T-helper 2 cell treated with Interferon-gamma antibody and Interleukin-4, amounts not matched to agents 5 μg/mL and 100 μg/mL, for 36 hours (primary cell): ENCODE results near the gene AGAP1.

Experiments
- DNase-seq: peaks from one replicate; pipeline ENCODE4 v3.0.0; 2021; ENCODE audit warnings: low spot score
- H3K27ac Mint-ChIP-seq: one replicate; pipeline ENCODE4 v1.8.0; 2021; ENCODE audit warnings: mild to moderate bottlenecking, mixed read lengths
- H3K27me3 Mint-ChIP-seq: one replicate; pipeline ENCODE4 v1.8.0; 2021; ENCODE audit warnings: low read depth, mixed read lengths
- H3K36me3 Mint-ChIP-seq: one replicate; pipeline ENCODE4 v1.8.0; 2021; ENCODE audit warnings: low read depth, mixed read lengths
- H3K4me1 Mint-ChIP-seq: one replicate; pipeline ENCODE4 v1.8.0; 2021; ENCODE audit warnings: low read depth, mixed read lengths
- H3K4me3 Mint-ChIP-seq: one replicate; pipeline ENCODE4 v1.8.0; 2022; ENCODE audit warnings: mild to moderate bottlenecking, moderate library complexity, mixed read lengths
- H3K9me3 Mint-ChIP-seq: one replicate; pipeline ENCODE4 v1.8.0; 2021; ENCODE audit warnings: mixed read lengths

Gene AGAP1

DNA sequence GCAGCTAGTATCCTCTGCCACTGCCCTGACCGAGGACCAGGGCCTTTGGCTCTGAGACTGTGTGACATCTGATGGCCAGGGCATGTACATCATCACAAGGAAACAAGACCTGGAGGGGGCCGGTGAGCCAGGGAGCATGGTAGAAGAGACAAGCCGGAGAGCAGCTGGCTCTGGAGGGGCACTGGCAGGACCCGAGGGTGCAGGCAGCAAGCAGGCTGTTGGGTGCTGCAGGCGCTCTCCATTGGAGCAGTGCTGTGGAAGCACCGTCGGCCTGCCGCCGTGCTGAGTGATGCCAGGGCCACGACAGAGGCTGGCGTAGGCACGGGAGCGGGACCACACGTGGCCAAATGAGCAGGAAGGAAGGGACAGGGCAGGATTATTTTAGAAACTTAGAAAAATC is 339.1 kb downstream of the AGAP1 start:
- no peaks in the 10 kb centered on the region for H3K9me3 Mint-ChIP-seq
- no peaks in the 10 kb centered on the region for H3K27me3 Mint-ChIP-seq
- H3K27ac Mint-ChIP-seq, result no peak overlapping the region
- H3K36me3 Mint-ChIP-seq, result no peaks in the 10 kb centered on the region
- H3K4me1 Mint-ChIP-seq, result no peaks in the 10 kb centered on the region
- DNase-seq, result no peak
- H3K4me3 Mint-ChIP-seq, result no peak overlapping the region

DNA sequence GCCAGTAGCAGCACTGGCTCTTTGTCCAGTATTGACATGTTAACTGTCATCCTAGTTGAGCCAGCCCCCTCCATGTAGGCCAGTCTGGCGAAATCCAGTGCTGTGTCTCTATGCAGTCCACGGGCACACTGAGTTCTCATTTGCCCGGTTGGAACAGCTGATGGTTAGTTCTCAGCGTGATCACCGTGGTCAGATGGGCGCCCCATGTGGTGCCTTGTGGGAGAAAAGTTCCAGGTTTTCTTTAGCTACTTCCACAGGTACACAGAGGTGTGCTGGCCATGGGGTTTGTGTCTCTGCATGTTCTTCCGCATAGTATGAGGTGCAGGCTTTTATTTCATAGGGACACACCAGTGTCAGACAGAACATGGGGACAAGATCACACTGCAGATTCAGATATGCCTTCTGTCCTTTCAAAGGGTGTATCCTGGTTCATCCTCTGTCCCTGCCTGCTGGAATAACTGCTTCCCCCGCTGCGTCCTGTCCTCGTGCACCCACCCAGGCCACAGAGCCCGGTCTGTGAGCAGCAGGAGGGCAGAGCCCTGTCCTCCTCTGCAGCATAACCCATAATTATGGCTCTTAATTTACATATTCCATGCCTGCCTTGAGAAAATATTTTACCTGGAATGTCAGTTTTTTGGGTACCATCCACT is 340.3 kb downstream of the AGAP1 start:
- no peak overlapping the region for H3K4me3 Mint-ChIP-seq
- DNase-seq, result no peak
- H3K27ac Mint-ChIP-seq, result no peak overlapping the region

DNA sequence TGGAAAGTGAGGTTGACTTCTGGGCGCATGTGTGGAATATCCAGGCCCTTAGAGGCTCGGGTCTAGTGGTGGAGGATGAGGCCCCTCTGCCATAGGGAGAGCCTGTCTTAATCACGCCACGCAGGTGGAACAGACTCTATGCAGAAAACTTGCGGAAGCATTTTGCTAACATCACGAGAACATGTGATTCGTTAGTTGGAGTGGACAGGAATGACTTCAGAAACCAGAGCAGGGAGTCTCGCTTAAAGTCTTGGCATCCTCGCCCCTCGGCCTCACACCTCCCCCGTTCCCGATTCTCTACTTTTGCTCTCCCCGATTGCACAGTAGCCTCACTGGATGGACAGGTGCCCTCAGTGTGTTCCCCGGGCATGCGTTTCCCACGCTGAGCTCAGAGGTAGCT is 340.9 kb downstream of the AGAP1 start:
- Mint-ChIP-seq H3K9me3 (no peaks in the 10 kb centered on the region), H3K4me3 (no peak overlapping the region), H3K27ac (no peak overlapping the region), H3K36me3 (no peaks in the 10 kb centered on the region), H3K27me3 (no peaks in the 10 kb centered on the region), H3K4me1 (no peaks in the 10 kb centered on the region)
- no peak for DNase-seq

More for the DNA sequence above, 340.3 kb downstream of the AGAP1 start:
- Mint-ChIP-seq H3K36me3 (no peaks in the 10 kb centered on the region), H3K4me1 (no peaks in the 10 kb centered on the region), H3K27me3 (no peaks in the 10 kb centered on the region), H3K9me3 (no peaks in the 10 kb centered on the region)

DNA sequence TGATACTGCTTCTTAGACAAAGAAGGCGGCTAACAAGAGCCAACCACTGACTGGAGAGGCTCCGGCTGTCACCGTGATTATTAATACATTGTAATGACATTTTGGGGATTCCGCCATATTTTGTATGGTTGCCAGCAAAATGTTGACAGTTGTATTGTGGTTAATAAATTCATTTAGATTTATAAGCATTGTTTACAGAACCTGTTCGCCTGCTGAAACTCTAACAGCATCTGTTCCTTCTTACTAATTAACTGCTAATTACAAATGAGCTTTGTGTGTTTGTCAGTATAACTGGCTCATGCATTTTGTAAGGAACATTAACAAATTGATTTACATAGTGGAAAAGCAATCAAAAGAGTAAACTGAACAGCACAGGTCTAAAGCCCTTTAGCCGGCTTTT is 342.0 kb downstream of the AGAP1 start:
- DNase-seq, result no peak
- H3K4me1 Mint-ChIP-seq, result no peaks in the 10 kb centered on the region
- no peak overlapping the region for H3K4me3 Mint-ChIP-seq
- no peak overlapping the region for H3K27ac Mint-ChIP-seq
- no peaks in the 10 kb centered on the region for H3K27me3 Mint-ChIP-seq
- H3K36me3 Mint-ChIP-seq, result no peaks in the 10 kb centered on the region
- H3K9me3 Mint-ChIP-seq, result no peaks in the 10 kb centered on the region

DNA sequence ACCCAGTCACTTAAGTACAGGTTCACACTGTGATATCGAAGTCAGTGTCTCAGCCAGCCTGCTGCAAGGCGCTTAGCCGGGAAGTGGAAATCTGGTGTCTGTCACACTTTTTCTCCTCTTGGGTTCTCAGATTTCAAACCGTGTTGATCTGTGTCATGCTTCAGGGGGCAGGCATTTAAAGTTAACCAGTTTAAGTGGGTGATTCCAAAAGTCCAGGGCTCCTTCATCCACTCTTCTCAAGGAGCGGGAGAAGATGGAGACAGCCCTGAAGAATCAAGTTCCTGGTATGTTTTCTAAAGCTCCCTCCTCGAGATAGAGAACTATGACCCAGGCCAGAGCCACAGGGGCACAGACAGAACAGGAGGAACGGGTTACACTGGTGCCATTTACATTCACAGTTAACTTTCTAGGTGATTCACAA is 342.7 kb downstream of the AGAP1 start:
- no peaks in the 10 kb centered on the region for H3K27me3 Mint-ChIP-seq
- no peaks in the 10 kb centered on the region for H3K9me3 Mint-ChIP-seq
- no peak for DNase-seq
- no peaks in the 10 kb centered on the region for H3K4me1 Mint-ChIP-seq
- H3K27ac Mint-ChIP-seq, result no peak overlapping the region
- no peak overlapping the region for H3K4me3 Mint-ChIP-seq
- no peaks in the 10 kb centered on the region for H3K36me3 Mint-ChIP-seq

DNA sequence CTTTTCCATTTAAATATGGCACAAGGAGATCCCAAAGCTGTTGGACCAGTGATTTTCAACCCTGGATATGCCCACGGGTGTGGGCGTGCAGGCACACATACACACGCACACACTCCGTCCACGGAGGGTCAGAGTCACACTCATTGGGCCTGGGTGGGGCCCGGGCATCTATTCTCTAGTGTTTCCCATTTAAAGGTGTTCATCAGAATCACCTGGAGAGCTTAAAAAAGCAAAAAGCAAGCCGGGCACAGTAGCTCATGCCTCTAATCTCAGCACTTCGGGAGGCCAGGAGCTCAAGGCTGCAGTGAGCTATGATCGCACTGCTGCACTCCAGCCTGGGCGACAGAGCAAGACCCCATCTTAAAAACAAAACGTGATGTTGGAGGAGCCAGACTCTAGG is 345.4 kb downstream of the AGAP1 start:
- H3K27me3 Mint-ChIP-seq, result no peaks in the 10 kb centered on the region
- H3K9me3 Mint-ChIP-seq, result no peaks in the 10 kb centered on the region
- no peaks in the 10 kb centered on the region for H3K36me3 Mint-ChIP-seq
- no peak overlapping the region for H3K27ac Mint-ChIP-seq
- no peaks in the 10 kb centered on the region for H3K4me1 Mint-ChIP-seq
- no peak overlapping the region for H3K4me3 Mint-ChIP-seq
- DNase-seq, result no peak

DNA sequence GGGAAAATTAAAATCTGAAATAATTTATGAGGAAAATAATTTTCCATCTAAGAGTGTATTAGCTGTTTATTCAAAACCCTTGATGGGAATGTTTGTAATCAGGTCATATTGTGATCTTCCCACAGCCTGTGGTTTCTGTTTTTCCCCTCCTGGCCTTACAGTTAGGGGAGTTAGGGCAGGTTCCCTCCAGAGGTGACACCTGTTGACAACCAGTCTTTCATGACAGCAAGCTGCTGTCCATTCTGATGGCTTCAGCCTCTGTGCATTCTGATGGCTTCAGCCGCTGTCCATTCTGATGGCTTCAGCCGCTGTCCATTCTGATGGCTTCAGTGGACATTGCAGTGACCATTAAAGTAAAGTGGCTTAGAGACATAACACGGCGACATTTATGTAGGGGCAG is 346.1 kb downstream of the AGAP1 start:
- H3K27ac Mint-ChIP-seq, result no peak overlapping the region
- no peaks in the 10 kb centered on the region for H3K4me1 Mint-ChIP-seq
- H3K9me3 Mint-ChIP-seq, result no peaks in the 10 kb centered on the region
- H3K36me3 Mint-ChIP-seq, result no peaks in the 10 kb centered on the region
- H3K27me3 Mint-ChIP-seq, result no peaks in the 10 kb centered on the region
- DNase-seq, result no peak
- no peak overlapping the region for H3K4me3 Mint-ChIP-seq

DNA sequence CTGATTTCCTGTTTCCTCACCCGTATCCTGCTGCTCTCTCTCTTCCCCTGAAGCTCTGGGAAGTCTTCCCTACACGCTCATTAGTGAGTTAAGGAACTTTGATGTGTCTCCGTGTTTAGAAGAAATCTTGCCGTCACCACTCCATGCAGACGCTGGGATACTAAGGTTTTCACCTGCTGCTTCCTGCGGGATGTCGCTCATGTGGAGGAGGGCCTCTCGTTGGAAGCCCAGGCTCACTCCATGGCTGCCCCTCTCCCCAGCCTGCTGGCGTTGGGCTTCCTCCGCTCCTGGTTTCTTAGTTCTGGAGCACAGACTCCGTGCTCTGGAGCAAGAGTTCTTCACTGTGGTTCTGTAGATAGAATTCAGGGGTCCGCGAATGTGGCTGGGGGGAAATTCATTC is 348.0 kb downstream of the AGAP1 start:
- Mint-ChIP-seq H3K4me3 (no peak overlapping the region), H3K9me3 (no peaks in the 10 kb centered on the region), H3K27me3 (no peaks in the 10 kb centered on the region), H3K4me1 (no peaks in the 10 kb centered on the region), H3K36me3 (no peaks in the 10 kb centered on the region), H3K27ac (no peak overlapping the region)
- no peak for DNase-seq

DNA sequence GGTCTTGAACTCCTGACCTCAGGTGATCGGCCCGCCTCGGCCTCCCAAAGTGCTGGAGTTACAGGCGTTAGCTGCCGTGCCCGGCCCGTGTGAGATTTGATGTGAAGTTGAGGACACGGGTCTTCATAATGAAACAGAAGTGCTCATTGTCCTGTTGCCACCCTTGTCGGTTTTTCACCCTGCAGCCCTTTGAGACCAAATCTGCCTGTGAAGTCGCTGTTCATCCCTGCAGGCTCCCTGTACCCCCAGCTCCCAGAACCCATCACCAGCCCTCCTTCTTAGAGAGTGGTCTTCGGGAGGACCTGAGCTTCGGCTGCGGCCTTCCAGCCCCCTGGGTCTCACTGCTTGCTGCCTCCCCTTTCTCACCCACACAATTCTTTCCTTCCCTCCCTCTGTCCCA is 349.1 kb downstream of the AGAP1 start:
- H3K27me3 Mint-ChIP-seq, result no peaks in the 10 kb centered on the region
- H3K4me3 Mint-ChIP-seq, result no peak overlapping the region
- no peak overlapping the region for H3K27ac Mint-ChIP-seq
- DNase-seq, result no peak
- H3K9me3 Mint-ChIP-seq, result no peaks in the 10 kb centered on the region
- H3K4me1 Mint-ChIP-seq, result no peaks in the 10 kb centered on the region
- no peaks in the 10 kb centered on the region for H3K36me3 Mint-ChIP-seq

DNA sequence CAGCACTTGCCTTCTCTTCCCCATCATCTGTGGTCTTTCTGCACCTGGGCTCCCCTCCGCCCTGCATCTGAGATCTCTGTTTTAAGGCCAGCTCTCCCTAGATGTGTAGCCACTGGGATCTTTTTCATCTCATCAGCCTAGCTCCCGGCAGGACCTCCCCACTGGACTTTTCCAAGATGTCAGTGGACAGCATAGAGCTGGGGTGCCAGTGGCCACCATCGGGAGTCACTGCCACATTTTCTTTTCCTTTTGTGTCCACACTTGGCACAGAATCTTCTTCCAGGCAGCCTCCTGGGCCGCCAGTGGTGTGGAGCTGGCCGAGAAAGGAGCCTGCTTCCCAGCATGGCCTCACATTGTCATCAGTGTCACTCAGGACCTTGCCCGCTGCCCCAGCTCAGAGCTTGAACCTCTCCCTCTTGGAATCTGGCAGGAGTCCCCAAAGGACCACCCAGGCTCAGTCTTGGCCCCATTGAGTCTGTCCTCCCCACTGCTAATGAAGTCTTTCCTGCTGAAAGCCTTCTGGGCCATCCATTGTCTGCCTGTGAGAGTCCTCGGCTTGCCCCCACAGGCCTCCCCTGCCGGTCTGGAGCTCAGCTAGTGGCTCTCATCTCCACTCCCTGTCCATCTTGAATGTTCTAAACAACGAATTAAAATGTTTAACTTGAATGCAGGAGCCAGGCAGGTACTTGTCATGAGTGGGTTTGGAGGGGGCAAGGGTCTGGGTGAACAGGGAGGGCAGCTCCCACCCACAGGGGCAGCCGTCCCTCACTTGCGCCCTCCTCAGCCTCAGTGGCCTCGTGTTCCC is 349.9 kb downstream of the AGAP1 start:
- no peak overlapping the region for H3K4me3 Mint-ChIP-seq
- no peak for DNase-seq
- no peaks in the 10 kb centered on the region for H3K4me1 Mint-ChIP-seq
- H3K9me3 Mint-ChIP-seq, result no peaks in the 10 kb centered on the region
- H3K27ac Mint-ChIP-seq, result no peak overlapping the region
- H3K27me3 Mint-ChIP-seq, result no peaks in the 10 kb centered on the region
- H3K36me3 Mint-ChIP-seq, result no peaks in the 10 kb centered on the region

DNA sequence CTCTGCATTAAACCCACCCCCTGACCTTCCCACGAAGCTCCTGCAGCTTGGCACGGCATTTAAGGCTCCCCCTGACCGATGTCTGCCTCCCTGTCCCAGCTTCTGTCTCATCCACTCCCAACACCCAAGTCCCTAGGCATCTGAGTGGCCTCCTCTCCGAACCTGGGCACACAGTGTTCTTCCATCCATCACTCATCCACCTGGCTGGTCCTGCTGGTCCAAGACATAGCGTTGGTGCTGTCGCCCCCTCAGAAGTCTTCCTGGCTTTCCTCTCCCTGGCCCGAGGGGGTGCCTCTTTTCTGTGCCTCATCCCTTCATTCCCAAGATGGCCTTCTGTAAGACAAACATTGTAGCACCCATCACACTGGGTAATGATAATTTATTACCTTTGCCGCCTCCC is 350.7 kb downstream of the AGAP1 start:
- H3K4me1 Mint-ChIP-seq, result no peaks in the 10 kb centered on the region
- no peak overlapping the region for H3K4me3 Mint-ChIP-seq
- no peak for DNase-seq
- H3K36me3 Mint-ChIP-seq, result no peaks in the 10 kb centered on the region
- no peaks in the 10 kb centered on the region for H3K9me3 Mint-ChIP-seq
- no peaks in the 10 kb centered on the region for H3K27me3 Mint-ChIP-seq
- H3K27ac Mint-ChIP-seq, result no peak overlapping the region

DNA sequence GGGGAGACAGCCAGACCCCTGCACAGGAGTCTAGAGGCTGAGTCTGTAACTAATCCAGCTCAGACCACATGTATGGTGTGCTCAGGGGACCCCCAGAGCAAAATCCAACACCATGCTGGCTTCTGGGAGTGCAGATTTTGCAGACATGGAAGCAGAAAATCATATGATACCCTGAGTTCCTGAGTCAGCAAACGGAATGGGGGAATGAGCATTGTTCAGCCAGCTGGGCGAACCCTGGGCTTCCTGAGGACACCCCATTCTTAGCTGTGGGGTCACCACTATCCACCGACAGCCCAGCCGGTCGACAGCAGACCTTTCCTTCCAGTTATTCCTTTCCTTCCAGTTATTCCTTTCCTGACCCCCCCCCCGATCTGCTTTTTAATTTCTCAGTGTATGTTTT is 351.4 kb downstream of the AGAP1 start:
- Mint-ChIP-seq H3K9me3 (no peaks in the 10 kb centered on the region), H3K27ac (no peak overlapping the region), H3K4me1 (no peaks in the 10 kb centered on the region), H3K27me3 (no peaks in the 10 kb centered on the region), H3K36me3 (no peaks in the 10 kb centered on the region), H3K4me3 (no peak overlapping the region)
- no peak for DNase-seq

DNA sequence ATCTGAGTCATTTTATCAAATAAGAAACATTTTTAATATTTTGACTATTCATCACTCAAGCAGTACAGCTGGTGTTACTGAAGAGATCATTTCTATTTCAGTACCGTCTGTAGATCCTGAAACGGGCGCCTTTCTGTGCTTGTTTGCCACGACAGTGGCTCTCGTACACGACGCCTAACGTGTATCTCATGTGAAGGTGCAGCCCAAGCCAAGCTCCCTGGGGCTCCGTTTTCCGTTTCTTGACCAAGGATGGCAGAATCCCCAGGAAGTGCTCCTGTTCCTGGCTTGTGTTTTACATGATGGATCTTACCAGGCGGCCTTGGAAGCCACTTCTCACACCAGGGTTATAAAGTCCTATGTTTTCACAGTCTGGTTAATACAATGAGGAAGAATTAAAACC is 353.7 kb downstream of the AGAP1 start:
- Mint-ChIP-seq H3K36me3 (no peaks in the 10 kb centered on the region), H3K4me1 (no peaks in the 10 kb centered on the region), H3K27me3 (no peaks in the 10 kb centered on the region), H3K9me3 (no peaks in the 10 kb centered on the region), H3K27ac (no peak overlapping the region), H3K4me3 (no peak overlapping the region)
- no peak for DNase-seq

DNA sequence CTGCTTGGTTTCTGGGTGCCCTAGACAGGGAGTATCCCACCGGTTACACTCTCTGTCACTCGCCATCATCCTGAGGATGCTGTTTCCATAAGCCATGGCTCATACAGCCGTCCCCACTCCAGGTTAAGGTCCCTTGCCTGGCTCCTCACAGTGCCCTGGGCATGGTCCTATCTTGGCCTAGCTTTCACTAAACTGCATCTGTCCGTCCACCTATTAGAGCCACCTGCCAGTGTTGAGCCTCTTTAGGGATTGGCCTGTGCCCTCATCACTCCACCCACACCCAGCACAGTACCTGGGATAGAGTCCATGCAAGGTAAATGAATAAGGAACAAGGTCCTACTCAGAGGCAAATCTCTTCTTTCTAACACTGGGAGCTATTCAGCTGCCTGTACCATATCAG is 354.2 kb downstream of the AGAP1 start:
- Mint-ChIP-seq H3K36me3 (no peaks in the 10 kb centered on the region), H3K9me3 (no peaks in the 10 kb centered on the region), H3K27ac (no peak overlapping the region), H3K4me3 (no peak overlapping the region), H3K4me1 (no peaks in the 10 kb centered on the region), H3K27me3 (no peaks in the 10 kb centered on the region)
- no peak for DNase-seq

DNA sequence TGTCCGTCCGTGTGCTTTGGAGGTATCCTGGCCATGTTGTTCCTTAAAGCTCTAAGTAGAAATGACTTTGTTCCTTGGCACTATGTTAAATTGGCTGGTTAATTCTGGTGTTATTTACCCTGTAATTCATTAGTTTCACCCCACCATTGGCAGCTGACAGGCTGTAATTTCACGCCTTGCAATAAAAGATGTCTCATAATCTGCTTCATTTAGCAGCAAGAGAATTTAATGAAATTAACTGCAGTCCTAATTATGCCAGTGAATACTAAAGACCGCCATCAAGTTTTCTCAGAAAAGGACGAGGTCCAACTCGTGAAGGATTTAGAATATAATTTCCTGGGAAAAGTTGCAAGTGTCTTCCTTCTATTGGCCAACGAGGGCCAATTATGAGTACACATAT is 355.1 kb downstream of the AGAP1 start:
- Mint-ChIP-seq H3K36me3 (no peaks in the 10 kb centered on the region), H3K27me3 (no peaks in the 10 kb centered on the region)

More for the DNA sequence above, 355.1 kb downstream of the AGAP1 start:
- H3K4me3 Mint-ChIP-seq, result no peak overlapping the region
- DNase-seq, result no peak
- no peaks in the 10 kb centered on the region for H3K4me1 Mint-ChIP-seq
- H3K9me3 Mint-ChIP-seq, result no peaks in the 10 kb centered on the region
- H3K27ac Mint-ChIP-seq, result no peak overlapping the region
